ENCODE measurements around the gene NDST4. TPM values are rescaled to one million over a fixed set of nuclear protein-coding genes. Genes with fewer than 3 reads are reported as not detected.

Gene NDST4
- total and polyA plus RNA-seq, 2 of the 13 experiments (the other 11 are each of a cell fraction or from before 2014, with no cell fraction given), result not detected

GRCh38 chr4:114921191-114921590 lies 192.2 kb downstream of the NDST4 start:
- ChIA-PET CTCF (ENCODE audit: low intra/inter-chr PET ratio, low total read pairs) (no interaction called here), POLR2A (no interaction called here)
- ATAC-seq (no peak), DNase-seq (ENCODE audit: low spot score) (no peak), FAIRE-seq (no peak)
- 0 out of 2 replicates have a peak, but pooled peaks cover 9% of the 10 kb centered on the region for H3K4me1 ChIP-seq (ENCODE audit: insufficient read depth, low read length)
- no peak overlapping the region for H3K4me2 ChIP-seq (ENCODE audit: low read depth, low read length)
- no peak overlapping the region for H3K9ac ChIP-seq (ENCODE audit: insufficient read depth, low read depth, low read length)
- H3K36me3 ChIP-seq (replicated peaks in 1 of 2; ENCODE audit: control insufficient read depth in 1 of 2, insufficient read depth in 2 of 2, low read length in 2 of 2), result no peaks in the 10 kb centered on the region
- no peak overlapping the region for H2AFZ ChIP-seq (ENCODE audit: low read length)
- no peaks in the 10 kb centered on the region for H4K20me1 ChIP-seq (ENCODE audit: insufficient read depth, low read length)
- in situ Hi-C loops (cut with HindIII; ENCODE audit: extremely low pct_ligation_motif_present, low pct_unique_long_range_greater_than_20kb) (no loop called here), intact Hi-C loops (cut with micrococcal nuclease; ENCODE audit: unreplicated experiment) (no loop called here)
- no peak overlapping the region for H3K27ac ChIP-seq (ENCODE audit: extremely low read length, insufficient read depth, low read length)
- H3K4me3 ChIP-seq (replicated peaks in 1 of 3; ENCODE audit: insufficient read depth in 1 of 3, low read depth in 2 of 3, low read length in 3 of 3), result no peak overlapping the region
- H3K27me3 ChIP-seq (ENCODE audit: control insufficient read depth in 1 of 2, insufficient read depth in 2 of 2, low read length in 2 of 2), result no peaks in the 10 kb centered on the region; a peak in 1 of 5 replicates
- WGBS (ENCODE audit: low lambda C conversion rate), result 66% methylated on average over 3 of the region's 3 CpGs
- TF ChIP-seq SRSF9 (IDR thresholded peaks at IDR 0.05; ENCODE audit: borderline replicate concordance, insufficient read depth, low read depth, low read length, poor library complexity, severe bottlenecking) (no peak), ZNF362 (CRISPR knock-in tag; IDR thresholded peaks at IDR 0.05; ENCODE audit: borderline replicate concordance) (no peak), ZBTB25 (CRISPR knock-in tag; IDR thresholded peaks at IDR 0.05) (no peak), SRSF1 (optimal IDR thresholded peaks at IDR 0.05; ENCODE audit: low read depth, low read length) (no peak), ZNF800 (CRISPR knock-in tag; IDR thresholded peaks at IDR 0.05) (no peak), MXD1 (CRISPR knock-in tag; IDR thresholded peaks at IDR 0.05) (no peak), SMARCC2 (IDR thresholded peaks at IDR 0.05) (no peak), ATRX (CRISPR knock-in tag; IDR thresholded peaks at IDR 0.05; ENCODE audit: borderline replicate concordance) (no peak), ZNF44 (CRISPR knock-in tag; IDR thresholded peaks at IDR 0.05) (no peak), POGZ (CRISPR knock-in tag; IDR thresholded peaks at IDR 0.05) (no peak), ZNF501 (CRISPR knock-in tag; IDR thresholded peaks at IDR 0.05) (no peak), SALL1 (CRISPR knock-in tag; IDR thresholded peaks at IDR 0.05) (no peak), TFE3 (CRISPR knock-in tag; IDR thresholded peaks at IDR 0.05) (no peak), ZSCAN12 (CRISPR knock-in tag; IDR thresholded peaks at IDR 0.05) (no peak), ZNF589 (CRISPR knock-in tag; conservative IDR thresholded peaks at IDR 0.05) (no peak)
- no peaks in the 10 kb centered on the region for H3K9me3 ChIP-seq (ENCODE audit: low read length)
- H3K79me2 ChIP-seq (ENCODE audit: insufficient read depth, low read length), result no peaks in the 10 kb centered on the region
- no TSS peak for BruUV-seq (replicated peaks)
